ENCODE measurements around the gene PGA4.

PGA4 gene

DNA sequence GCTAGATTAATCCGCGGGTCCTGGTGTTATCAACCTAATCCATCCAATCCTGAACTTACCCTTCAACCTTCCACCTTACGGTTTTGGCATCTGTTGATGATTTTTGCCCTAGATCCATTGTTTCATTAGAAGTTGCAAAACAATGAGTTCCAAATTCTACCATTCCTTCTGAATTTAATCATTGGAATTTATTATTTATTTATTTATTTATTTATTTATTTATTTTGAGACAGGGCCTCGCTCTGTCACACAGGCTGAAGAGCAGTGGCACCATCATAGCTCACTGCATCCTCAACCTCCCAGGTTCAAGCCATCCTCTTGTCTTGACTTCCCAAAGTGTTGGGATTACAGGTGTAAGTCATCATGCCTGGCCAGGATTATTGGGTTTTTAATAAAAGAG is 40.7 kb upstream of the PGA4 start:
- no peak for ATAC-seq
- no peak for TF ChIP-seq PPARA (CRISPR knock-in tag; IDR thresholded peaks at IDR 0.05; ENCODE audit: borderline replicate concordance)
- TF ChIP-seq ZFP3 (CRISPR knock-in tag; IDR thresholded peaks at IDR 0.05): no peak
- no peak for TF ChIP-seq ZNF70 (CRISPR knock-in tag; IDR thresholded peaks at IDR 0.05)

GRCh38 chr11:61183645-61184044 is 38.5 kb upstream of the PGA4 start:
- ATAC-seq: no peak
- TF ChIP-seq, protein P1, sequence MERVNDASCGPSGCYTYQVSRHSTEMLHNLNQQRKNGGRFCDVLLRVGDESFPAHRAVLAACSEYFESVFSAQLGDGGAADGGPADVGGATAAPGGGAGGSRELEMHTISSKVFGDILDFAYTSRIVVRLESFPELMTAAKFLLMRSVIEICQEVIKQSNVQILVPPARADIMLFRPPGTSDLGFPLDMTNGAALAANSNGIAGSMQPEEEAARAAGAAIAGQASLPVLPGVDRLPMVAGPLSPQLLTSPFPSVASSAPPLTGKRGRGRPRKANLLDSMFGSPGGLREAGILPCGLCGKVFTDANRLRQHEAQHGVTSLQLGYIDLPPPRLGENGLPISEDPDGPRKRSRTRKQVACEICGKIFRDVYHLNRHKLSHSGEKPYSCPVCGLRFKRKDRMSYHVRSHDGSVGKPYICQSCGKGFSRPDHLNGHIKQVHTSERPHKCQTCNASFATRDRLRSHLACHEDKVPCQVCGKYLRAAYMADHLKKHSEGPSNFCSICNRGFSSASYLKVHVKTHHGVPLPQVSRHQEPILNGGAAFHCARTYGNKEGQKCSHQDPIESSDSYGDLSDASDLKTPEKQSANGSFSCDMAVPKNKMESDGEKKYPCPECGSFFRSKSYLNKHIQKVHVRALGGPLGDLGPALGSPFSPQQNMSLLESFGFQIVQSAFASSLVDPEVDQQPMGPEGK (CRISPR knock-in tag; IDR thresholded peaks at IDR 0.05; ENCODE audit: borderline replicate concordance): no peak
- TF ChIP-seq ZFP30 (CRISPR knock-in tag; IDR thresholded peaks at IDR 0.05) (no peak), TSHZ2 (CRISPR knock-in tag; IDR thresholded peaks at IDR 0.05) (no peak), BACH2 (CRISPR knock-in tag; IDR thresholded peaks at IDR 0.05; ENCODE audit: borderline replicate concordance) (no peak), ZNF70 (CRISPR knock-in tag; IDR thresholded peaks at IDR 0.05) (no peak)
- TF ChIP-seq, protein P2, sequence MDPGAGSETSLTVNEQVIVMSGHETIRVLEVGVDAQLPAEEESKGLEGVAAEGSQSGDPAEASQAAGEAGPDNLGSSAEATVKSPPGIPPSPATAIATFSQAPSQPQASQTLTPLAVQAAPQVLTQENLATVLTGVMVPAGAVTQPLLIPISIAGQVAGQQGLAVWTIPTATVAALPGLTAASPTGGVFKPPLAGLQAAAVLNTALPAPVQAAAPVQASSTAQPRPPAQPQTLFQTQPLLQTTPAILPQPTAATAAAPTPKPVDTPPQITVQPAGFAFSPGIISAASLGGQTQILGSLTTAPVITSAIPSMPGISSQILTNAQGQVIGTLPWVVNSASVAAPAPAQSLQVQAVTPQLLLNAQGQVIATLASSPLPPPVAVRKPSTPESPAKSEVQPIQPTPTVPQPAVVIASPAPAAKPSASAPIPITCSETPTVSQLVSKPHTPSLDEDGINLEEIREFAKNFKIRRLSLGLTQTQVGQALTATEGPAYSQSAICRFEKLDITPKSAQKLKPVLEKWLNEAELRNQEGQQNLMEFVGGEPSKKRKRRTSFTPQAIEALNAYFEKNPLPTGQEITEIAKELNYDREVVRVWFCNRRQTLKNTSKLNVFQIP (CRISPR knock-in tag; IDR thresholded peaks at IDR 0.05; ENCODE audit: borderline replicate concordance, low read depth): no peak
- TF ChIP-seq, protein P3, sequence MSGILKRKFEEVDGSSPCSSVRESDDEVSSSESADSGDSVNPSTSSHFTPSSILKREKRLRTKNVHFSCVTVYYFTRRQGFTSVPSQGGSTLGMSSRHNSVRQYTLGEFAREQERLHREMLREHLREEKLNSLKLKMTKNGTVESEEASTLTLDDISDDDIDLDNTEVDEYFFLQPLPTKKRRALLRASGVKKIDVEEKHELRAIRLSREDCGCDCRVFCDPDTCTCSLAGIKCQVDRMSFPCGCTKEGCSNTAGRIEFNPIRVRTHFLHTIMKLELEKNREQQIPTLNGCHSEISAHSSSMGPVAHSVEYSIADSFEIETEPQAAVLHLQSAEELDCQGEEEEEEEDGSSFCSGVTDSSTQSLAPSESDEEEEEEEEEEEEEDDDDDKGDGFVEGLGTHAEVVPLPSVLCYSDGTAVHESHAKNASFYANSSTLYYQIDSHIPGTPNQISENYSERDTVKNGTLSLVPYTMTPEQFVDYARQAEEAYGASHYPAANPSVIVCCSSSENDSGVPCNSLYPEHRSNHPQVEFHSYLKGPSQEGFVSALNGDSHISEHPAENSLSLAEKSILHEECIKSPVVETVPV (CRISPR knock-in tag; IDR thresholded peaks at IDR 0.05): no peak

DNA sequence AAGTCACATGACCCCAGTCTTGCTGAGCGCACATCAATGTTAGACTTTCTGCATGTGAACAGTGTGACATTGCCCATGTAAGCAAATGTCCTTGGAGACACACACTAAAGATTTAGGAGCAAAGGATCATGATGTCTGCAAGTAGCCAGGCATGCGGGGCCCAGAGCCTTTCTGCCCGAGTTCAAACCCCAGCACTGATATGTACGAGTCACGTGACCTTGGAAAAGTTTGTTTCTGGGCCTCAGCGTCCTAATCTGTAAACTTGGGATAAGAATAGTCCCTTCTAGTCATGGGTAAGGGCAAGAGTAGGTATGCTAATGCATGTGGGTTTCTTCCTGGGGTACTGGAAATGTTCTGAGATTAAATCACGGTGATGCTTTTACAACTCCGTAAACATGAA is 35.6 kb upstream of the PGA4 start:
- no peak for ATAC-seq
- TF ChIP-seq CREB5 (CRISPR knock-in tag; IDR thresholded peaks at IDR 0.05; ENCODE audit: low read depth) (no peak), RARB (CRISPR knock-in tag; IDR thresholded peaks at IDR 0.05) (no peak), PPARA (CRISPR knock-in tag; IDR thresholded peaks at IDR 0.05; ENCODE audit: borderline replicate concordance) (no peak), ZC3H10 (CRISPR knock-in tag; IDR thresholded peaks at IDR 0.05) (no peak), SNAI2 (CRISPR knock-in tag; IDR thresholded peaks at IDR 0.05) (no peak)

GRCh38 chr11:61187505-61188130 is 34.5 kb upstream of the PGA4 start:
- peak; percentile 97 for ATAC-seq
- TF ChIP-seq ZFP3 (CRISPR knock-in tag; IDR thresholded peaks at IDR 0.05) (no peak), TCF4 (CRISPR knock-in tag; IDR thresholded peaks at IDR 0.05; ENCODE audit: borderline replicate concordance) (no peak), ISL1 (CRISPR knock-in tag; IDR thresholded peaks at IDR 0.05) (no peak), ZNF8 (CRISPR knock-in tag; IDR thresholded peaks at IDR 0.05) (no peak), SNAI2 (CRISPR knock-in tag; IDR thresholded peaks at IDR 0.05) (no peak), ZFP30 (CRISPR knock-in tag; IDR thresholded peaks at IDR 0.05) (no peak), ZNF70 (CRISPR knock-in tag; IDR thresholded peaks at IDR 0.05) (no peak), ZNF565 (CRISPR knock-in tag; conservative IDR thresholded peaks at IDR 0.05; ENCODE audit: low read depth) (no peak), CREB5 (CRISPR knock-in tag; IDR thresholded peaks at IDR 0.05; ENCODE audit: low read depth) (no peak), GLIS3 (CRISPR knock-in tag; IDR thresholded peaks at IDR 0.05) (no peak), TSHZ2 (CRISPR knock-in tag; IDR thresholded peaks at IDR 0.05) (no peak), TOX (CRISPR knock-in tag; IDR thresholded peaks at IDR 0.05; ENCODE audit: borderline replicate concordance) (no peak), RARB (CRISPR knock-in tag; IDR thresholded peaks at IDR 0.05) (no peak)
